H1 (cell line): ENCODE measurements around the gene ATG2B. TPM values are rescaled to one million over a fixed set of nuclear protein-coding genes. Genes with fewer than 3 reads are reported as not detected.

Source experiments
- CTCF ChIA-PET: fragments of 300-600 bp; sonication (Branson Sonifier 250); formaldehyde crosslinking; loops from one replicate; lab custom pipeline; 2021; ENCODE audit not compliant: partially characterized antibody; lab: Charles Lee
- POLR2A ChIA-PET: fragments of 300-600 bp; sonication (Branson Sonifier 250); formaldehyde crosslinking; loops from one replicate; lab custom pipeline; 2021; ENCODE audit warnings: inconsistent platforms; ENCODE audit not compliant: partially characterized antibody; lab: Charles Lee
- DNase-seq, 2 experiments: peaks; one replicate each; pipeline versions ENCODE4 v3.0.0 to v3.0.0-alpha.2; 2010 to 2022; ENCODE audit warnings: low spot score in 2 of 2, low read depth in 1 of 2, mixed read lengths in 1 of 2
- FAIRE-seq: peaks from 2 replicates; lab custom pipeline; 2011; peaks lifted over from hg19 to GRCh38; lab: Jason Lieb, UNC
- H2AFZ ChIP-seq: 2 replicates; pipeline ENCODE4 v1.8.1; 2012; ENCODE audit warnings: low read length, inconsistent platforms
- H2AK5ac ChIP-seq: 2 replicates; pipeline ENCODE4 v1.6.1; 2013; ENCODE audit warnings: low read depth, low read length
- H2BK120ac ChIP-seq: replicated peaks from 2 replicates; pipeline ENCODE3; 2013; ENCODE audit warnings: low read depth, low read length, inconsistent platforms
- H2BK12ac ChIP-seq: 2 replicates; pipeline ENCODE4 v1.6.1; 2013; ENCODE audit warnings: low read depth, low read length
- H2BK15ac ChIP-seq: 2 replicates; pipeline ENCODE4 v1.6.1; 2013; ENCODE audit warnings: low read length
- H2BK20ac ChIP-seq: 2 replicates; pipeline ENCODE4 v1.6.1; 2013; ENCODE audit warnings: low read length
- H2BK5ac ChIP-seq: 2 replicates; pipeline ENCODE4 v1.6.1; 2013; ENCODE audit warnings: low read depth, low read length
- H3K14ac ChIP-seq: 2 replicates; pipeline ENCODE4 v1.6.1; 2013; ENCODE audit warnings: inconsistent platforms; ENCODE audit not compliant: insufficient read length
- H3K18ac ChIP-seq: 2 replicates; pipeline ENCODE4 v1.6.1; 2013; ENCODE audit warnings: low read length; ENCODE audit errors: extremely low read depth
- H3K23ac ChIP-seq: 2 replicates; pipeline ENCODE4 v1.6.1; 2013; ENCODE audit warnings: inconsistent platforms; ENCODE audit not compliant: insufficient read length
- H3K23me2 ChIP-seq: 2 replicates; pipeline ENCODE4 v1.6.1; 2013; ENCODE audit warnings: low read depth, low read length
- H3K27ac ChIP-seq: 2 replicates; pipeline ENCODE4 v1.6.1; 2011; ENCODE audit warnings: low read depth, low read length, inconsistent platforms
- H3K27me3 ChIP-seq, 4 experiments: replicated peaks in 1 of 4; 1 replicate in 1 of 4; 2 replicates in 3 of 4; pipeline versions ENCODE4 v1.6.1 to v1.8.1; 2011 to 2013; ENCODE audit warnings: low read length in 3 of 4, mild to moderate bottlenecking in 3 of 4, inconsistent platforms in 2 of 4, mixed read lengths in 2 of 4, moderate library complexity in 1 of 4; ENCODE audit not compliant: control insufficient read depth in 3 of 4, insufficient read depth in 3 of 4; ENCODE audit errors: extremely low read depth in 1 of 4
- H3K36me3 ChIP-seq, 4 experiments: 2 replicates each; pipeline versions ENCODE4 v1.6.1 to v1.8.1; 2011 to 2013; ENCODE audit warnings: mild to moderate bottlenecking in 4 of 4, low read length in 3 of 4, moderate library complexity in 2 of 4, control low read depth in 1 of 4, inconsistent platforms in 1 of 4; ENCODE audit not compliant: insufficient read depth in 4 of 4, control insufficient read depth in 2 of 4
- H3K4ac ChIP-seq: replicated peaks from 2 replicates; pipeline ENCODE3; 2013; ENCODE audit warnings: low read length, low read depth, mixed read lengths, inconsistent platforms; ENCODE audit not compliant: insufficient read length
- H3K4me1 ChIP-seq, 4 experiments: replicated peaks in 1 of 4; 1 replicate in 1 of 4; 2 replicates in 3 of 4; pipeline versions ENCODE4 v1.6.1 to v1.8.1; 2011 to 2013; ENCODE audit warnings: low read length in 3 of 4, inconsistent platforms in 2 of 4, mixed read lengths in 1 of 4; ENCODE audit not compliant: insufficient read depth in 4 of 4, control insufficient read depth in 3 of 4
- H3K4me2 ChIP-seq, 2 experiments: 2 replicates each; pipeline versions ENCODE4 v1.6.1 to v1.8.1; 2011 to 2013; ENCODE audit warnings: low read depth in 2 of 2, low read length in 2 of 2, control low read depth in 1 of 2, inconsistent platforms in 1 of 2, mild to moderate bottlenecking in 1 of 2; ENCODE audit not compliant: insufficient read depth in 1 of 2
- H3K4me3 ChIP-seq, 4 experiments: fragments of 200-600, 300-600 bp in 1 of 4; sonication (generic), shearing (Covaris generic), sonication (Bioruptor Twin) in 1 of 4; 2 replicates each; pipeline versions ENCODE4 v1.5.1 to v1.8.1; 2011 to 2016; ENCODE audit warnings: low read length in 4 of 4, low read depth in 3 of 4, control low read depth in 2 of 4, inconsistent platforms in 2 of 4, mild to moderate bottlenecking in 2 of 4, mixed read lengths in 1 of 4, moderate library complexity in 1 of 4; ENCODE audit not compliant: insufficient read depth in 2 of 4; ENCODE audit errors: extremely low read depth in 1 of 4
- H3K56ac ChIP-seq: replicated peaks from 2 replicates; pipeline ENCODE3; 2013; ENCODE audit warnings: low read depth, mild to moderate bottlenecking, mixed read lengths, low read length, inconsistent platforms; ENCODE audit not compliant: insufficient read length
- H3K79me1 ChIP-seq: 2 replicates; pipeline ENCODE4 v1.6.1; 2013; ENCODE audit warnings: low read depth, low read length, control low read depth
- H3K79me2 ChIP-seq, 2 experiments: 2 replicates each; pipeline versions ENCODE4 v1.6.1 to v1.8.1; 2012 to 2013; ENCODE audit warnings: low read length in 2 of 2, mild to moderate bottlenecking in 2 of 2, inconsistent platforms in 1 of 2; ENCODE audit not compliant: insufficient read depth in 2 of 2, control insufficient read depth in 1 of 2
- H3K9ac ChIP-seq, 4 experiments: replicated peaks in 1 of 4; 1 replicate in 1 of 4; 2 replicates in 3 of 4; pipeline versions ENCODE4 v1.6.1 to v1.8.1; 2011 to 2013; ENCODE audit warnings: low read depth in 3 of 4, low read length in 3 of 4, control low read depth in 2 of 4, mild to moderate bottlenecking in 2 of 4, moderate library complexity in 2 of 4, inconsistent platforms in 1 of 4; ENCODE audit errors: extremely low read depth in 1 of 4
- H3K9me3 ChIP-seq, 2 experiments: 2 replicates each; pipeline versions ENCODE4 v1.6.1 to v1.8.1; 2012 to 2013; ENCODE audit warnings: mild to moderate bottlenecking in 2 of 2, moderate library complexity in 2 of 2, control low read depth in 1 of 2, inconsistent platforms in 1 of 2, low read depth in 1 of 2, low read length in 1 of 2, mixed read lengths in 1 of 2; ENCODE audit not compliant: insufficient read depth in 2 of 2
- H4K20me1 ChIP-seq, 2 experiments: replicated peaks in 1 of 2; 2 replicates each; pipeline versions ENCODE3 to v1.8.1; 2011 to 2013; ENCODE audit warnings: inconsistent platforms in 2 of 2, low read length in 2 of 2, mild to moderate bottlenecking in 1 of 2; ENCODE audit not compliant: insufficient read depth in 2 of 2, control insufficient read depth in 1 of 2
- H4K5ac ChIP-seq: 2 replicates; pipeline ENCODE4 v1.6.1; 2013; ENCODE audit warnings: low read length, low read depth, mixed read lengths, inconsistent platforms; ENCODE audit not compliant: insufficient read length
- H4K8ac ChIP-seq: 2 replicates; pipeline ENCODE4 v1.8.0; 2013; ENCODE audit warnings: mild to moderate bottlenecking, moderate library complexity, low read length, inconsistent platforms; ENCODE audit not compliant: insufficient read depth; ENCODE audit errors: extremely low read depth
- H4K91ac ChIP-seq: replicated peaks from 2 replicates; pipeline ENCODE3; 2013; ENCODE audit warnings: low read length, mixed read lengths, inconsistent platforms; ENCODE audit not compliant: insufficient read length
- BRCA1 ChIP-seq: IDR thresholded peaks from 2 replicates; pipeline ENCODE4 v1.6.1; 2012; ENCODE audit warnings: low read depth, low read length, improper control_type of control experiment
- RAD21 ChIP-seq, 2 experiments: IDR thresholded peaks in 1 of 2; conservative IDR thresholded peaks in 1 of 2; 2 replicates each; pipeline ENCODE4 v1.6.1; 2011; ENCODE audit warnings: low read depth in 2 of 2, low read length in 2 of 2, improper control_type of control experiment in 1 of 2, inconsistent platforms in 1 of 2, mild to moderate bottlenecking in 1 of 2, moderate library complexity in 1 of 2
- YY1 ChIP-seq: IDR thresholded peaks from 2 replicates; pipeline ENCODE4 v1.6.1; 2011; ENCODE audit warnings: low read depth, mild to moderate bottlenecking, low read length
- WGBS, 2 experiments: shearing (Covaris generic) in 1 of 2; methylation state at CpG; one replicate each; pipeline versions ENCODE4 v1.1.6 to v1.1.7; 2013 to 2015; ENCODE audit warnings: low lambda C conversion rate in 2 of 2, mixed read lengths in 2 of 2, inconsistent platforms in 1 of 2, low coverage in 1 of 2, missing lambda C conversion rate in 1 of 2; ENCODE audit not compliant: insufficient replicate concordance in 2 of 2, insufficient coverage in 1 of 2, insufficient read length in 1 of 2; ENCODE audit errors: extremely low coverage in 1 of 2, missing lambda C conversion rate in 1 of 2; 5-methylcytosine and 5-hydroxymethylcytosine counted together
- polyA plus RNA-seq, 7 experiments: library from polyadenylated mRNA; depleted of rRNA in 3 of 7; stranded (reverse) in 5 of 7; unstranded in 2 of 7; fragments of >200 nt in 5 of 7; fragments of 200-250 nt in 2 of 7; gene quantifications; 1 replicate in 5 of 7; 2 replicates in 1 of 7; 4 replicates in 1 of 7; pipeline versions ENCODE4 v1.2.1 to v1.2.3, GENCODE V29; 2011 to 2013; ENCODE audit warnings: missing spikeins in 2 of 7, mixed read lengths in 2 of 7
- total RNA-seq: library from RNA; stranded (reverse); fragmentation: NEBNext Ultra II Directional; extraction: Animal tissue kit (Norgen Biotek cat#: 25700); gene quantifications from 2 replicates; pipeline ENCODE4 v1.2.1, GENCODE V29; 2021
- TF ChIP-seq, protein P1 (sequence below), 3 experiments: IDR thresholded peaks; 1 replicate in 2 of 3; 2 replicates in 1 of 3; pipeline versions ENCODE4 v1.5.1 to v1.6.1; 2011; ENCODE audit warnings: low read length in 3 of 3, mild to moderate bottlenecking in 3 of 3, inconsistent platforms in 2 of 3, low read depth in 1 of 3, moderate library complexity in 1 of 3; ENCODE audit not compliant: insufficient read depth in 1 of 3; ENCODE audit errors: control extremely low read depth in 1 of 3

Gene ATG2B
- total and polyA plus RNA-seq, 2 of the 8 experiments (the other 6 are each of a cell fraction or from before 2014, with no cell fraction given) = 4.6 to 14.4 TPM

- Histone ChIP-seq H3K23me2 (no peaks in the 10 kb centered on the region), H4K8ac (no peak overlapping the region), H4K5ac (no peak overlapping the region), H3K9ac (no peak overlapping the region), H2BK12ac (no peak overlapping the region), H3K79me1 (no peaks in the 10 kb centered on the region), H3K4me3 (no peak overlapping the region), H3K56ac (no peak overlapping the region), H3K27ac (no peak overlapping the region), H2BK5ac (no peak overlapping the region), H3K14ac (no peak overlapping the region), H3K9me3 (no peaks in the 10 kb centered on the region), H3K27me3 (no peaks in the 10 kb centered on the region), H2BK20ac (no peak overlapping the region), H3K79me2 (no peaks in the 10 kb centered on the region), H3K36me3 (no peaks in the 10 kb centered on the region), H3K4me2 (no peak overlapping the region), H3K4ac (no peak overlapping the region), H3K4me1 (no peaks in the 10 kb centered on the region), H2BK15ac (no peak overlapping the region), H3K23ac (no peak overlapping the region), H4K91ac (no peak overlapping the region), H4K20me1 (no peaks in the 10 kb centered on the region), H2BK120ac (no peak overlapping the region), H2AFZ (no peak overlapping the region), H2AK5ac (no peak overlapping the region), H3K18ac (no peak overlapping the region)
- TF ChIP-seq BRCA1 (no peak), YY1 (peak; percentile 49; the same call in 1 of the 2 replicates), RAD21 (IDR thresholded peaks at IDR 0.05 in 1 of 2, conservative IDR thresholded peaks at IDR 0.05 in 1 of 2; ENCODE audit: low read depth in 2 of 2, low read length in 2 of 2) (peak; percentile 71 to 78)
- TF ChIP-seq, protein P1, sequence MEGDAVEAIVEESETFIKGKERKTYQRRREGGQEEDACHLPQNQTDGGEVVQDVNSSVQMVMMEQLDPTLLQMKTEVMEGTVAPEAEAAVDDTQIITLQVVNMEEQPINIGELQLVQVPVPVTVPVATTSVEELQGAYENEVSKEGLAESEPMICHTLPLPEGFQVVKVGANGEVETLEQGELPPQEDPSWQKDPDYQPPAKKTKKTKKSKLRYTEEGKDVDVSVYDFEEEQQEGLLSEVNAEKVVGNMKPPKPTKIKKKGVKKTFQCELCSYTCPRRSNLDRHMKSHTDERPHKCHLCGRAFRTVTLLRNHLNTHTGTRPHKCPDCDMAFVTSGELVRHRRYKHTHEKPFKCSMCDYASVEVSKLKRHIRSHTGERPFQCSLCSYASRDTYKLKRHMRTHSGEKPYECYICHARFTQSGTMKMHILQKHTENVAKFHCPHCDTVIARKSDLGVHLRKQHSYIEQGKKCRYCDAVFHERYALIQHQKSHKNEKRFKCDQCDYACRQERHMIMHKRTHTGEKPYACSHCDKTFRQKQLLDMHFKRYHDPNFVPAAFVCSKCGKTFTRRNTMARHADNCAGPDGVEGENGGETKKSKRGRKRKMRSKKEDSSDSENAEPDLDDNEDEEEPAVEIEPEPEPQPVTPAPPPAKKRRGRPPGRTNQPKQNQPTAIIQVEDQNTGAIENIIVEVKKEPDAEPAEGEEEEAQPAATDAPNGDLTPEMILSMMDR (IDR thresholded peaks at IDR 0.05; ENCODE audit: control extremely low read depth in 1 of 3, insufficient read depth in 1 of 3, low read depth in 1 of 3, low read length in 3 of 3) = peak; percentile 54 to 69 (median 66)
- 62% methylated on average over 2 of the region's 3 CpGs; no CpG with 5 or more reads in 1 of the 2 experiments for WGBS, 2 experiments
- POLR2A ChIA-PET = no interaction called here
- DNase-seq (no peak), FAIRE-seq (peak; percentile 55)
- CTCF ChIA-PET = interaction anchor here (0.6 to 7.1 kb wide), 16 partner anchors 10 to 647 kb away, joined by 3 to 67 read pairs (median 4); partner anchors contain the start of gene BDKRB2
Observed at GRCh38 chr14:96264853-96265252, 98.3 kb downstream of the ATG2B start.
